ENCODE data around the gene PHF21B.

The PHF21B gene

GRCh38 chr22:44994399-44995104 is 15.3 kb downstream of the PHF21B start:
- DNase-seq (ENCODE audit: low read depth): no peak
- no peak overlapping the region for H3K4me3 ChIP-seq (ENCODE audit: low read depth, low read length)

GRCh38 chr22:44992166-44992565 is 17.6 kb downstream of the PHF21B start:
- H3K4me3 ChIP-seq (ENCODE audit: low read depth, low read length): no peak overlapping the region
- no peak for DNase-seq (ENCODE audit: low read depth)

- H3K4me3 ChIP-seq (ENCODE audit: low read depth, low read length): no peak overlapping the region
- DNase-seq (ENCODE audit: low read depth): no peak
Observed at GRCh38 chr22:44991218-44991617, 18.6 kb downstream of the PHF21B start.

GRCh38 chr22:44990810-44991209 is 19.0 kb downstream of the PHF21B start:
- DNase-seq (ENCODE audit: low read depth): no peak
- no peak overlapping the region for H3K4me3 ChIP-seq (ENCODE audit: low read depth, low read length)

- DNase-seq (ENCODE audit: low read depth): no peak
- no peak overlapping the region for H3K4me3 ChIP-seq (ENCODE audit: low read depth, low read length)
Observed at GRCh38 chr22:44990328-44990727, 19.5 kb downstream of the PHF21B start.

- no peak for DNase-seq (ENCODE audit: low read depth)
- H3K4me3 ChIP-seq (ENCODE audit: low read depth, low read length): no peak overlapping the region
Observed at GRCh38 chr22:44988671-44989070, 21.1 kb downstream of the PHF21B start.

- no peak for DNase-seq (ENCODE audit: low read depth)
- no peak overlapping the region for H3K4me3 ChIP-seq (ENCODE audit: low read depth, low read length)
Observed at GRCh38 chr22:44986926-44987325, 22.9 kb downstream of the PHF21B start.

- no peak overlapping the region for H3K4me3 ChIP-seq (ENCODE audit: low read depth, low read length)
- no peak for DNase-seq (ENCODE audit: low read depth)
Observed at GRCh38 chr22:44985906-44986527, 23.8 kb downstream of the PHF21B start.

- DNase-seq (ENCODE audit: low read depth): no peak
Observed at GRCh38 chr22:44983878-44984482, 25.8 kb downstream of the PHF21B start.

GRCh38 chr22:44982445-44982844 is 27.4 kb downstream of the PHF21B start:
- DNase-seq (ENCODE audit: low read depth): no peak
- H3K4me3 ChIP-seq (ENCODE audit: low read depth, low read length): no peak overlapping the region

More at GRCh38 chr22:44983878-44984482, 25.8 kb downstream of the PHF21B start:
- no peak overlapping the region for H3K4me3 ChIP-seq (ENCODE audit: low read depth, low read length)

GRCh38 chr22:44981857-44982256 is 27.9 kb downstream of the PHF21B start:
- no peak for DNase-seq (ENCODE audit: low read depth)
- H3K4me3 ChIP-seq (ENCODE audit: low read depth, low read length): no peak overlapping the region

- no peak overlapping the region for H3K4me3 ChIP-seq (ENCODE audit: low read depth, low read length)
- no peak for DNase-seq (ENCODE audit: low read depth)
Observed at GRCh38 chr22:44979154-44979553, 30.7 kb downstream of the PHF21B start.

GRCh38 chr22:44975427-44976262 is 34.2 kb downstream of the PHF21B start:
- no peak overlapping the region for H3K4me3 ChIP-seq (ENCODE audit: low read depth, low read length)
- peak; percentile 24 for DNase-seq (ENCODE audit: low read depth)

- no peak overlapping the region for H3K4me3 ChIP-seq (ENCODE audit: low read depth, low read length)
- DNase-seq (ENCODE audit: low read depth): no peak
Observed at GRCh38 chr22:44974454-44974853, 35.4 kb downstream of the PHF21B start.

- no peak for DNase-seq (ENCODE audit: low read depth)
Observed at GRCh38 chr22:44973829-44974228, 36.0 kb downstream of the PHF21B start.

GRCh38 chr22:44972363-44973083 is 37.3 kb downstream of the PHF21B start:
- DNase-seq (ENCODE audit: low read depth): no peak
- no peak overlapping the region for H3K4me3 ChIP-seq (ENCODE audit: low read depth, low read length)

More at GRCh38 chr22:44973829-44974228, 36.0 kb downstream of the PHF21B start:
- H3K4me3 ChIP-seq (ENCODE audit: low read depth, low read length): no peak overlapping the region

GRCh38 chr22:44971651-44972362 is 38.0 kb downstream of the PHF21B start:
- no peak for DNase-seq (ENCODE audit: low read depth)
- H3K4me3 ChIP-seq (ENCODE audit: low read depth, low read length): no peak overlapping the region

GRCh38 chr22:44970291-44970690 is 39.5 kb downstream of the PHF21B start:
- DNase-seq (ENCODE audit: low read depth): no peak

GRCh38 chr22:44969817-44970216 is 40.0 kb downstream of the PHF21B start:
- no peak overlapping the region for H3K4me3 ChIP-seq (ENCODE audit: low read depth, low read length)
- DNase-seq (ENCODE audit: low read depth): no peak

More at GRCh38 chr22:44970291-44970690, 39.5 kb downstream of the PHF21B start:
- H3K4me3 ChIP-seq (ENCODE audit: low read depth, low read length): no peak overlapping the region

Data from skeletal muscle cell (primary cell).